ENCODE data around the gene FAM200A. TPM values are rescaled to one million over a fixed set of nuclear protein-coding genes. Genes with fewer than 3 reads are reported as not detected.

The FAM200A gene
- total and polyA plus RNA-seq, 2 of the 13 experiments (the other 11 are each of a cell fraction or from before 2014, with no cell fraction given): 4.7 to 6.3 TPM

DNA sequence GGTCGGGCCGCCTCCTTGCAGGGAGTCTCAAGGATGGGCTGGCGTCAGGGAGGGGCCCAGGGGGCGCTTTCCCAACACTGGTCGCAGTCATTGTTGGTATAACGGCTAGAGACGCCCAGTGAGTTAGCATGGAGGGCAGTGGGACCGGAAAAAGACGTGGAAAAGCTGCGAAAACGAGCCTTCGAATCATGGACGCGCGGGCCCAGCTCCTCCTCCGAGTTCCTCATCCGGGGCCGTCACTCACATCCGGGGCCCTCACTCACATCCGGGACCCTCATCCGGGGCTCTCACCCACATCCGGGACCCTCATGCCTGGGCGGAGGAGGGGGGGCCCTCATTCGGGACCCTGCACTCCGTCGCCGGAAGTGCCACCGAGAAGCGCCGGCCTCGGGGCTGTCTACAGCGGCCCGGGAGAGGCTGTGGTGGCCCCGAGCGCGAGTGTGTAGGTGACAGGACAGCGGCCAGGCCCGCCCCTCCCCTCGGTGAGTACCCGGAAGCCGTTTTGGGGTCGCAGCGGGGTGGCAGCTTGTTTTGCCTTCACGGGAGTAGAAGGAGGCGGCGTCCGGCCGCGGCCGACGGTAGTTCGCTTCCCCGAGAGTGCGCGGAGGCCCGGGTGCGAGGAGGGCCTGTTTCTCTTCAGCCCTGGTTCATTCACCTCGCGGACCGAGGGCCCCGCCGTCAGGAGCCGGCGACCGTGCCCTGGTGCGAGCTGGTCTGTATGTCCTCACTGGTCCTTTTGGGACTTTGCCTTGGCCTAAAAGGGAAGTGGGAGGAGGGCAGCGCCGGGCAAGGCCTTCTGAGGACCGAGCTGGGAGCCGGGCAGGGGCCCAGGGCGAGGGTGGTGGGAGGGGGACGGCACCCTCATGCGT is 6.6 kb upstream of the FAM200A start, which contains the start of gene ZNF655 (continued):
- TF ChIP-seq, protein P1, sequence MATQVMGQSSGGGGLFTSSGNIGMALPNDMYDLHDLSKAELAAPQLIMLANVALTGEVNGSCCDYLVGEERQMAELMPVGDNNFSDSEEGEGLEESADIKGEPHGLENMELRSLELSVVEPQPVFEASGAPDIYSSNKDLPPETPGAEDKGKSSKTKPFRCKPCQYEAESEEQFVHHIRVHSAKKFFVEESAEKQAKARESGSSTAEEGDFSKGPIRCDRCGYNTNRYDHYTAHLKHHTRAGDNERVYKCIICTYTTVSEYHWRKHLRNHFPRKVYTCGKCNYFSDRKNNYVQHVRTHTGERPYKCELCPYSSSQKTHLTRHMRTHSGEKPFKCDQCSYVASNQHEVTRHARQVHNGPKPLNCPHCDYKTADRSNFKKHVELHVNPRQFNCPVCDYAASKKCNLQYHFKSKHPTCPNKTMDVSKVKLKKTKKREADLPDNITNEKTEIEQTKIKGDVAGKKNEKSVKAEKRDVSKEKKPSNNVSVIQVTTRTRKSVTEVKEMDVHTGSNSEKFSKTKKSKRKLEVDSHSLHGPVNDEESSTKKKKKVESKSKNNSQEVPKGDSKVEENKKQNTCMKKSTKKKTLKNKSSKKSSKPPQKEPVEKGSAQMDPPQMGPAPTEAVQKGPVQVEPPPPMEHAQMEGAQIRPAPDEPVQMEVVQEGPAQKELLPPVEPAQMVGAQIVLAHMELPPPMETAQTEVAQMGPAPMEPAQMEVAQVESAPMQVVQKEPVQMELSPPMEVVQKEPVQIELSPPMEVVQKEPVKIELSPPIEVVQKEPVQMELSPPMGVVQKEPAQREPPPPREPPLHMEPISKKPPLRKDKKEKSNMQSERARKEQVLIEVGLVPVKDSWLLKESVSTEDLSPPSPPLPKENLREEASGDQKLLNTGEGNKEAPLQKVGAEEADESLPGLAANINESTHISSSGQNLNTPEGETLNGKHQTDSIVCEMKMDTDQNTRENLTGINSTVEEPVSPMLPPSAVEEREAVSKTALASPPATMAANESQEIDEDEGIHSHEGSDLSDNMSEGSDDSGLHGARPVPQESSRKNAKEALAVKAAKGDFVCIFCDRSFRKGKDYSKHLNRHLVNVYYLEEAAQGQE (IDR thresholded peaks at IDR 0.05; ENCODE audit: borderline replicate concordance in 1 of 2, low read depth in 1 of 2, low read length in 2 of 2): 0 out of 4 replicates have a peak, but pooled peaks of 1 of the 2 experiments have one; percentile 2
- TF ChIP-seq NR2F6 (IDR thresholded peaks at IDR 0.05) (no peak), NR2F6 (CRISPR knock-in tag; IDR thresholded peaks at IDR 0.05) (peak; percentile 22; the same call in 1 of the 2 replicates), KLF13 (CRISPR knock-in tag; IDR thresholded peaks at IDR 0.05) (no peak), POLR2A (IDR thresholded peaks at IDR 0.05; ENCODE audit: insufficient read depth in 1 of 2, low read depth in 2 of 2, low read length in 2 of 2) (peak; percentile 67 to 94), ZNF460 (CRISPR knock-in tag; IDR thresholded peaks at IDR 0.05; ENCODE audit: borderline replicate concordance) (peak; percentile 41; the same call in 1 of the 2 replicates), GTF3A (CRISPR knock-in tag; conservative IDR thresholded peaks at IDR 0.05) (no peak), GZF1 (CRISPR knock-in tag; IDR thresholded peaks at IDR 0.05) (no peak; the same call in 1 of the 2 replicates), ZNF224 (CRISPR knock-in tag; IDR thresholded peaks at IDR 0.05) (peak; percentile 55; the same call in 1 of the 2 replicates), ZNF263 (CRISPR knock-in tag; IDR thresholded peaks at IDR 0.05) (0 out of 2 replicates have a peak, but pooled peaks have one; percentile 42), ZNF703 (CRISPR knock-in tag; IDR thresholded peaks at IDR 0.05; ENCODE audit: borderline replicate concordance) (no peak), CENPX (CRISPR knock-in tag; IDR thresholded peaks at IDR 0.05) (no peak), ZC3H13 (CRISPR knock-in tag; IDR thresholded peaks at IDR 0.05) (peak; percentile 89), RNF2 (conservative IDR thresholded peaks at IDR 0.05; ENCODE audit: low read depth) (no peak), TAF15 (IDR thresholded peaks at IDR 0.05; ENCODE audit: low read depth, low read length, poor library complexity, severe bottlenecking) (peak; percentile 73), ZFP82 (CRISPR knock-in tag; IDR thresholded peaks at IDR 0.05; ENCODE audit: borderline replicate concordance) (peak; percentile 81; the same call in 1 of the 2 replicates), ZFP37 (CRISPR knock-in tag; IDR thresholded peaks at IDR 0.05; ENCODE audit: borderline replicate concordance) (no peak; the same call in 1 of the 2 replicates)
- TF ChIP-seq, protein P2, sequence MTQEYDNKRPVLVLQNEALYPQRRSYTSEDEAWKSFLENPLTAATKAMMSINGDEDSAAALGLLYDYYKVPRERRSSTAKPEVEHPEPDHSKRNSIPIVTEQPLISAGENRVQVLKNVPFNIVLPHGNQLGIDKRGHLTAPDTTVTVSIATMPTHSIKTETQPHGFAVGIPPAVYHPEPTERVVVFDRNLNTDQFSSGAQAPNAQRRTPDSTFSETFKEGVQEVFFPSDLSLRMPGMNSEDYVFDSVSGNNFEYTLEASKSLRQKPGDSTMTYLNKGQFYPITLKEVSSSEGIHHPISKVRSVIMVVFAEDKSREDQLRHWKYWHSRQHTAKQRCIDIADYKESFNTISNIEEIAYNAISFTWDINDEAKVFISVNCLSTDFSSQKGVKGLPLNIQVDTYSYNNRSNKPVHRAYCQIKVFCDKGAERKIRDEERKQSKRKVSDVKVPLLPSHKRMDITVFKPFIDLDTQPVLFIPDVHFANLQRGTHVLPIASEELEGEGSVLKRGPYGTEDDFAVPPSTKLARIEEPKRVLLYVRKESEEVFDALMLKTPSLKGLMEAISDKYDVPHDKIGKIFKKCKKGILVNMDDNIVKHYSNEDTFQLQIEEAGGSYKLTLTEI (CRISPR knock-in tag; conservative IDR thresholded peaks at IDR 0.05): no peak
- TF ChIP-seq, protein P3, sequence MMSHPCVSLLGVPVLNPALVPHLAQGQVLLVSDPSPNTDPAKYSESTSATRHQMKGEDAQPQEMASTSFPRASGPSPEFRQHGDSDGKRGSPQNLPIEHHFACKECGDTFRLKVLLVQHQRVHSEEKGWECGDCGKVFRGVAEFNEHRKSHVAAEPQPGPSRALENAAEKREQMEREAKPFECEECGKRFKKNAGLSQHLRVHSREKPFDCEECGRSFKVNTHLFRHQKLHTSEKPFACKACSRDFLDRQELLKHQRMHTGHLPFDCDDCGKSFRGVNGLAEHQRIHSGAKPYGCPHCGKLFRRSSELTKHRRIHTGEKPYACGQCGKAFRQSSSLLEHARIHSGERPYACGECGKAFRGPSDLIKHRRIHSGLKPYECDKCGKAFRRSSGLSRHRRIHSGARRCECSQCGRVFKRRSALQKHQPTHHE (CRISPR knock-in tag; IDR thresholded peaks at IDR 0.05; ENCODE audit: borderline replicate concordance): no peak
- TF ChIP-seq, protein P4, sequence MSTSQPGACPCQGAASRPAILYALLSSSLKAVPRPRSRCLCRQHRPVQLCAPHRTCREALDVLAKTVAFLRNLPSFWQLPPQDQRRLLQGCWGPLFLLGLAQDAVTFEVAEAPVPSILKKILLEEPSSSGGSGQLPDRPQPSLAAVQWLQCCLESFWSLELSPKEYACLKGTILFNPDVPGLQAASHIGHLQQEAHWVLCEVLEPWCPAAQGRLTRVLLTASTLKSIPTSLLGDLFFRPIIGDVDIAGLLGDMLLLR (CRISPR knock-in tag; IDR thresholded peaks at IDR 0.05): 0 out of 2 replicates have a peak, but pooled peaks have one; percentile 39

All from HepG2 (cell line).